NCI-H524 treated with DMSO at 0.1 percent for 48 hours (cell line): ENCODE measurements around the gene CDC23.
A peak's percentile ranks its signal among the peaks of the same experiment; 100 is the strongest.

ENCODE experiments used
- DNase-seq: peaks from one replicate; lab custom pipeline; 2025; lab: John Stamatoyannopoulos, UW

The CDC23 gene

GRCh38 chr5:138139781-138140090 lies 73.4 kb downstream of the CDC23 start:
- no peak for DNase-seq

GRCh38 chr5:138138949-138139780 lies 74.0 kb downstream of the CDC23 start, which contains the start of gene NME5:
Gene NME5, minus strand, starts transcription at chr5:138139428. Its CDS starts 648 bp downstream, at chr5:138138780.
- DNase-seq, result peak; percentile 22
